DND-41 (cell line): ENCODE results near the gene ZNF511.

Source experiments
- ATAC-seq: fragments of 200-7000 bp; cut with Tn5 transposase; 3 replicates; pipeline ENCODE4 v1.9.1; 2021; ENCODE audit warnings: low read depth; ENCODE audit not compliant: insufficient read depth
- DNase-seq: peaks from one replicate; pipeline ENCODE4 v3.0.0-alpha.2; 2020
- H2AFZ ChIP-seq: 2 replicates; pipeline ENCODE4 v1.6.0; 2012; ENCODE audit warnings: low read depth, low read length
- H3K27ac ChIP-seq: 2 replicates; pipeline ENCODE4 v1.5.1; 2012; ENCODE audit warnings: low read length, inconsistent platforms
- H3K27me3 ChIP-seq: fragments of 200-600 bp; sonication (generic); 2 replicates; pipeline ENCODE4 v1.6.0; 2012; ENCODE audit warnings: low read length, mild to moderate bottlenecking, inconsistent platforms; ENCODE audit not compliant: insufficient read depth, poor library complexity
- H3K36me3 ChIP-seq: 2 replicates; pipeline ENCODE4 v1.5.1; 2012; ENCODE audit warnings: low read length, inconsistent platforms; ENCODE audit not compliant: insufficient read depth
- H3K4me1 ChIP-seq: 2 replicates; pipeline ENCODE4 v1.5.1; 2012; ENCODE audit warnings: mild to moderate bottlenecking, low read length; ENCODE audit not compliant: insufficient read depth
- H3K4me2 ChIP-seq: 2 replicates; pipeline ENCODE4 v1.6.0; 2012; ENCODE audit warnings: mild to moderate bottlenecking, moderate library complexity, low read length, inconsistent platforms; ENCODE audit not compliant: insufficient read depth
- H3K4me3 ChIP-seq, 2 experiments: fragments of 200-600 bp in 1 of 2; shearing (Covaris generic) in 1 of 2; 2 replicates each; pipeline ENCODE4 v1.5.1; 2012 to 2016; ENCODE audit warnings: inconsistent platforms in 2 of 2, low read length in 2 of 2, mild to moderate bottlenecking in 2 of 2, low read depth in 1 of 2, moderate library complexity in 1 of 2
- H3K79me2 ChIP-seq: 2 replicates; pipeline ENCODE4 v1.6.0; 2012; ENCODE audit warnings: low read length, inconsistent platforms; ENCODE audit not compliant: insufficient read depth
- H3K9ac ChIP-seq: 2 replicates; pipeline ENCODE4 v1.6.0; 2012; ENCODE audit warnings: low read depth, mild to moderate bottlenecking, inconsistent platforms, low read length, moderate library complexity
- H3K9me3 ChIP-seq: 2 replicates; pipeline ENCODE4 v1.5.1; 2012; ENCODE audit warnings: low read length, moderate library complexity, mild to moderate bottlenecking, inconsistent platforms; ENCODE audit not compliant: insufficient read depth, severe bottlenecking
- H4K20me1 ChIP-seq: 2 replicates; pipeline ENCODE4 v1.6.0; 2012; ENCODE audit warnings: low read length; ENCODE audit not compliant: insufficient read depth
- CTCF ChIP-seq: IDR thresholded peaks from 2 replicates; pipeline ENCODE4 v1.5.1; 2012; ENCODE audit warnings: borderline replicate concordance, low read length, moderate library complexity, mild to moderate bottlenecking; ENCODE audit not compliant: poor library complexity, severe bottlenecking; ENCODE audit errors: extremely low read depth
- EZH2 ChIP-seq: IDR thresholded peaks from 3 replicates; pipeline ENCODE4 v1.6.1; 2012; ENCODE audit warnings: borderline replicate concordance, low read depth, mild to moderate bottlenecking, moderate library complexity, low read length, inconsistent platforms; ENCODE audit not compliant: severe bottlenecking

The ZNF511 gene

GRCh38 chr10:133273534-133274143, 35.1 kb upstream of the ZNF511 start:
- ATAC-seq (no peak), DNase-seq (no peak)
- TF ChIP-seq EZH2: no peak
- TF ChIP-seq CTCF: no peak
- H3K9me3 ChIP-seq: no peaks in the 10 kb centered on the region
- H2AFZ ChIP-seq: no peak overlapping the region
- no peak overlapping the region for H3K9ac ChIP-seq
- peaks cover 17% of the 10 kb centered on the region for H3K36me3 ChIP-seq
- H3K4me2 ChIP-seq: no peak overlapping the region
- H4K20me1 ChIP-seq: peaks cover 4% of the 10 kb centered on the region; the same call in 1 of the 2 replicates
- no peak overlapping the region for H3K27ac ChIP-seq
- H3K27me3 ChIP-seq: no peaks in the 10 kb centered on the region
- no peaks in the 10 kb centered on the region for H3K4me1 ChIP-seq
- no peaks in the 10 kb centered on the region for H3K79me2 ChIP-seq
- no peak overlapping the region for H3K4me3 ChIP-seq

- Histone ChIP-seq H3K79me2 (no peaks in the 10 kb centered on the region), H3K36me3 (peaks cover 23% of the 10 kb centered on the region)
- no peak for DNase-seq
Observed at GRCh38 chr10:133274751-133275683, 33.7 kb upstream of the ZNF511 start.

GRCh38 chr10:133275684-133276092, 33.0 kb upstream of the ZNF511 start:
- Histone ChIP-seq H3K4me1 (no peaks in the 10 kb centered on the region), H2AFZ (no peak overlapping the region), H3K79me2 (no peaks in the 10 kb centered on the region), H3K27ac (no peak overlapping the region), H3K4me2 (no peak overlapping the region), H3K9me3 (no peaks in the 10 kb centered on the region), H4K20me1 (peaks cover 8% of the 10 kb centered on the region), H3K36me3 (peaks cover 23% of the 10 kb centered on the region), H3K4me3 (no peak overlapping the region), H3K27me3 (no peaks in the 10 kb centered on the region), H3K9ac (no peak overlapping the region)
- DNase-seq: no peak
- no peak for ATAC-seq
- no peak for TF ChIP-seq CTCF
- TF ChIP-seq EZH2: no peak

More at GRCh38 chr10:133274751-133275683, 33.7 kb upstream of the ZNF511 start:
- Histone ChIP-seq H3K4me2 (no peak overlapping the region), H4K20me1 (peaks cover 4% of the 10 kb centered on the region; the same call in 1 of the 2 replicates), H3K4me3 (no peak overlapping the region), H3K27me3 (no peaks in the 10 kb centered on the region), H3K9ac (no peak overlapping the region), H2AFZ (no peak overlapping the region), H3K27ac (no peak overlapping the region), H3K9me3 (no peaks in the 10 kb centered on the region), H3K4me1 (no peaks in the 10 kb centered on the region)
- ATAC-seq: no peak
- TF ChIP-seq CTCF: no peak
- TF ChIP-seq EZH2: no peak
